Measurements from ENCODE around the gene RNF7. TPM values are rescaled to one million over a fixed set of nuclear protein-coding genes. Genes with fewer than 3 reads are reported as not detected.

RNF7 gene
- total and polyA plus RNA-seq, 4 donors, result 11.7 to 71.6 (median 28.9) TPM

DNA sequence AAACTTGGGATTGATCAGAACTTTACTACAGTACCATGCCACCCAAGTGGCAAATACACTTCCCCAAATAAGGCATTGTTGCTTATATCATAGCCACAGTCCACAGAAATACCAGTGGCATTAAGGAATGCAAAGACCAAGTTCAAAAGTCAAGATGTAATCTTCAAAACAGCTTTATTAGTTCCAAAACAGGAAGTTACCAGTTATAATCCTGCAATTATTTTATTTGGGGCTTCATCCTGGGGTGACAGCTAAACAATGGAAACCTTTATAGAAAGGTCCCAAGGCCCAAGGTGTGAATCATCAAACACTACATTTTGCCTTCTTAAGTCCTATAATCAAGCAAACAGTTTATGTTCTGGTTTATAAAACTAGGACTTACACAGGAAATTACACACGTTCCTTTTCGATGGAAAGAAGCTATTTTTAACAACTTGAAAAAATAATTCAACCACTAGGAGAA is 30.3 kb upstream of the RNF7 start:
- no peak overlapping the region for H3K27ac ChIP-seq (ENCODE audit: low read depth in 1 of 2, low read length in 2 of 2)
- H3K27me3 ChIP-seq (ENCODE audit: control insufficient read depth in 4 of 4, insufficient read depth in 4 of 4, low read length in 3 of 4), result no peaks in the 10 kb centered on the region
- TF ChIP-seq GABPA (IDR thresholded peaks at IDR 0.05 in 1 of 2, conservative IDR thresholded peaks at IDR 0.05 in 1 of 2) (no peak), YY1 (IDR thresholded peaks at IDR 0.05) (no peak), RXRA (IDR thresholded peaks at IDR 0.05) (no peak), EGR1 (IDR thresholded peaks at IDR 0.05; ENCODE audit: low read depth in 2 of 2) (no peak)
- TF ChIP-seq, protein P1, sequence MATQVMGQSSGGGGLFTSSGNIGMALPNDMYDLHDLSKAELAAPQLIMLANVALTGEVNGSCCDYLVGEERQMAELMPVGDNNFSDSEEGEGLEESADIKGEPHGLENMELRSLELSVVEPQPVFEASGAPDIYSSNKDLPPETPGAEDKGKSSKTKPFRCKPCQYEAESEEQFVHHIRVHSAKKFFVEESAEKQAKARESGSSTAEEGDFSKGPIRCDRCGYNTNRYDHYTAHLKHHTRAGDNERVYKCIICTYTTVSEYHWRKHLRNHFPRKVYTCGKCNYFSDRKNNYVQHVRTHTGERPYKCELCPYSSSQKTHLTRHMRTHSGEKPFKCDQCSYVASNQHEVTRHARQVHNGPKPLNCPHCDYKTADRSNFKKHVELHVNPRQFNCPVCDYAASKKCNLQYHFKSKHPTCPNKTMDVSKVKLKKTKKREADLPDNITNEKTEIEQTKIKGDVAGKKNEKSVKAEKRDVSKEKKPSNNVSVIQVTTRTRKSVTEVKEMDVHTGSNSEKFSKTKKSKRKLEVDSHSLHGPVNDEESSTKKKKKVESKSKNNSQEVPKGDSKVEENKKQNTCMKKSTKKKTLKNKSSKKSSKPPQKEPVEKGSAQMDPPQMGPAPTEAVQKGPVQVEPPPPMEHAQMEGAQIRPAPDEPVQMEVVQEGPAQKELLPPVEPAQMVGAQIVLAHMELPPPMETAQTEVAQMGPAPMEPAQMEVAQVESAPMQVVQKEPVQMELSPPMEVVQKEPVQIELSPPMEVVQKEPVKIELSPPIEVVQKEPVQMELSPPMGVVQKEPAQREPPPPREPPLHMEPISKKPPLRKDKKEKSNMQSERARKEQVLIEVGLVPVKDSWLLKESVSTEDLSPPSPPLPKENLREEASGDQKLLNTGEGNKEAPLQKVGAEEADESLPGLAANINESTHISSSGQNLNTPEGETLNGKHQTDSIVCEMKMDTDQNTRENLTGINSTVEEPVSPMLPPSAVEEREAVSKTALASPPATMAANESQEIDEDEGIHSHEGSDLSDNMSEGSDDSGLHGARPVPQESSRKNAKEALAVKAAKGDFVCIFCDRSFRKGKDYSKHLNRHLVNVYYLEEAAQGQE (IDR thresholded peaks at IDR 0.05), result no peak
- no peak for DNase-seq (ENCODE audit: low spot score)
- H3K9ac ChIP-seq (ENCODE audit: low read depth in 1 of 2, low read length in 2 of 2), result no peak overlapping the region
- no peaks in the 10 kb centered on the region for H3K4me1 ChIP-seq (ENCODE audit: control insufficient read depth in 4 of 4, insufficient read depth in 4 of 4, low read length in 3 of 4)
- H3K36me3 ChIP-seq (ENCODE audit: control insufficient read depth in 4 of 4, insufficient read depth in 3 of 4, low read depth in 1 of 4, low read length in 3 of 4), result no peaks in the 10 kb centered on the region
- WGBS, result 63% methylated on average over 2 of the region's 2 CpGs
- no peaks in the 10 kb centered on the region for H3K9me3 ChIP-seq (ENCODE audit: control insufficient read depth in 4 of 4, low read length in 3 of 4)
- no peak overlapping the region for H3K4me3 ChIP-seq (ENCODE audit: low read depth in 1 of 3, low read length in 3 of 3)

DNA sequence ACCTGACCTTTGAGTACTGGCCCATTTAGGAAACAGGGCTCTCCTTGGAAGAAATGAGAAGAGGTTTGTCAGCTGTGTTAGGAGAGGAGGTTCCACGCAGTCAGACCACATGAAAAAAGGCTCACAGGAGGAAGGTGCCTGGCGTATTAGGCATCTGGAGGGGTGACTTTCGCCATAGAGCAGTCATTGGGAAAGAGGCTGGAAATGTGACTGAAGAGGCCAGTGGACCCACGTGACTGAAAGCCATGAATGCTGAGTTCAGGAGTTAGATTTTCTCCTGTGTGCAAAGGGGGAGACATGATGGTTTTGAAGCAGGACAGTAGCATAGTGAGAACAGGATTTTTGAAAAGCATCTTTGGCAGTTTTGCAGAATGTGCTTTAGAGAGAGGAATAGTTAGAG is 29.7 kb upstream of the RNF7 start:
- Histone ChIP-seq H3K9ac (ENCODE audit: low read depth in 1 of 2, low read length in 2 of 2) (no peak overlapping the region), H3K4me3 (ENCODE audit: low read depth in 1 of 3, low read length in 3 of 3) (no peak overlapping the region), H3K4me1 (ENCODE audit: control insufficient read depth in 4 of 4, insufficient read depth in 4 of 4, low read length in 3 of 4) (no peaks in the 10 kb centered on the region), H3K9me3 (ENCODE audit: control insufficient read depth in 4 of 4, low read length in 3 of 4) (no peaks in the 10 kb centered on the region), H3K27me3 (ENCODE audit: control insufficient read depth in 4 of 4, insufficient read depth in 4 of 4, low read length in 3 of 4) (no peaks in the 10 kb centered on the region), H3K27ac (ENCODE audit: low read depth in 1 of 2, low read length in 2 of 2) (no peak overlapping the region), H3K36me3 (ENCODE audit: control insufficient read depth in 4 of 4, insufficient read depth in 3 of 4, low read depth in 1 of 4, low read length in 3 of 4) (no peaks in the 10 kb centered on the region)
- TF ChIP-seq YY1 (IDR thresholded peaks at IDR 0.05) (no peak), SP1 (IDR thresholded peaks at IDR 0.05) (no peak), TAF1 (conservative IDR thresholded peaks at IDR 0.05) (no peak), FOXA1 (IDR thresholded peaks at IDR 0.05) (no peak), EGR1 (IDR thresholded peaks at IDR 0.05; ENCODE audit: low read depth in 2 of 2) (no peak), JUND (IDR thresholded peaks at IDR 0.05) (no peak), GABPA (IDR thresholded peaks at IDR 0.05 in 1 of 2, conservative IDR thresholded peaks at IDR 0.05 in 1 of 2) (no peak), RXRA (IDR thresholded peaks at IDR 0.05) (no peak), FOXA2 (IDR thresholded peaks at IDR 0.05) (no peak), NR2F2 (IDR thresholded peaks at IDR 0.05) (no peak)
- TF ChIP-seq, protein P2, sequence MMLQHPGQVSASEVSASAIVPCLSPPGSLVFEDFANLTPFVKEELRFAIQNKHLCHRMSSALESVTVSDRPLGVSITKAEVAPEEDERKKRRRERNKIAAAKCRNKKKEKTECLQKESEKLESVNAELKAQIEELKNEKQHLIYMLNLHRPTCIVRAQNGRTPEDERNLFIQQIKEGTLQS (IDR thresholded peaks at IDR 0.05), result no peak
- TF ChIP-seq, protein P3, sequence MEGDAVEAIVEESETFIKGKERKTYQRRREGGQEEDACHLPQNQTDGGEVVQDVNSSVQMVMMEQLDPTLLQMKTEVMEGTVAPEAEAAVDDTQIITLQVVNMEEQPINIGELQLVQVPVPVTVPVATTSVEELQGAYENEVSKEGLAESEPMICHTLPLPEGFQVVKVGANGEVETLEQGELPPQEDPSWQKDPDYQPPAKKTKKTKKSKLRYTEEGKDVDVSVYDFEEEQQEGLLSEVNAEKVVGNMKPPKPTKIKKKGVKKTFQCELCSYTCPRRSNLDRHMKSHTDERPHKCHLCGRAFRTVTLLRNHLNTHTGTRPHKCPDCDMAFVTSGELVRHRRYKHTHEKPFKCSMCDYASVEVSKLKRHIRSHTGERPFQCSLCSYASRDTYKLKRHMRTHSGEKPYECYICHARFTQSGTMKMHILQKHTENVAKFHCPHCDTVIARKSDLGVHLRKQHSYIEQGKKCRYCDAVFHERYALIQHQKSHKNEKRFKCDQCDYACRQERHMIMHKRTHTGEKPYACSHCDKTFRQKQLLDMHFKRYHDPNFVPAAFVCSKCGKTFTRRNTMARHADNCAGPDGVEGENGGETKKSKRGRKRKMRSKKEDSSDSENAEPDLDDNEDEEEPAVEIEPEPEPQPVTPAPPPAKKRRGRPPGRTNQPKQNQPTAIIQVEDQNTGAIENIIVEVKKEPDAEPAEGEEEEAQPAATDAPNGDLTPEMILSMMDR (IDR thresholded peaks at IDR 0.05; ENCODE audit: low read depth, low read length, missing input control), result no peak
- TF ChIP-seq, protein P1 (IDR thresholded peaks at IDR 0.05), result no peak
- DNase-seq (ENCODE audit: low spot score), result no peak
- 87% methylated on average over 4 of the region's 4 CpGs for WGBS
